NOMO-1 treated with dmso at 0.1 percent for 144 hours (cell line): Measurements from ENCODE around the gene MLLT6.
"Not testable (repeated sequence)": the region's sequence is repeated elsewhere in the genome, so short reads cannot be mapped to it uniquely, and the experiment has no call there.

ENCODE experiments used
- DNase-seq: peaks from one replicate; lab custom pipeline; 2025; ENCODE audit not compliant: unreplicated experiment; lab: John Stamatoyannopoulos, UW

Gene MLLT6

DNA sequence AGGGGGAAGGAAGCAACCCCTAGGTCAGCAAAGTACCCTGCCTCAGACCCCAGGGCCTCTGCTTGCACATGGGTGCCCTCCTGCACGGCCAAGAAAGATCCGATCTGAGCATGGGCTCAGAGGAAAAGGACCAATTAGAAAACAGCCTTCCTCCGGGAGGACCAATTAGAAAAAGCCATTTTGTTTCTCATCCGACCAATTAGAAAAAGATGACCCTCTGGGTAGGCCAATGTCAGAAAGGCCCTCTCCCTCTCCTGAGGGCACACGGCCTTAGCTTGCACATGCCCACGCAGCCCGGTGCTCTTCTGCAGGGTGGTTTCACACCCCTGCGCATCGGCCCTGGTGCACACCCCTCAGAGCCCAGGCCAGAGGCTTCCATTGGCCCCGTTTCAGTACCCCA is 20.0 kb downstream of the MLLT6 start:
- no peak for DNase-seq

DNA sequence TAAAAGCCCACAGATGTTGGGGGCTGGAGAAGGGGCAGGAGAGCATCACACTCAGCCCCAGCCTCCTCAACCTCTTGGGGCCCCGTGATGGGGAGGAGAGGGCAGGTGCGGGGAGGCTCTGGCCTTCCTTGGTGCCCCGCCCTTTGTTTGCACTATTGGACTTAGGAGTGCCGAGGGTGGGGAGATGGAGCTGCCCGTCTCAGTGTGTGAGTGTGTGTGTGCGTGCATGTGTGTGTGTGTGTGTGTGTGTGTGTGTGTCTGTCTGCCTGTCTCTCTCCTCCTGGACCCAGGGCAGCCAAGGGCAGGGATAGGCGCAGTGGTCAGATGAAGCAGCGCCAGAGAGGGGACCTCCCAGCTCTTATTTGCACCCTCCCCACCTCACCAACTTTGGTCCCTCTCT is 21.1 kb downstream of the MLLT6 start:
- DNase-seq: not testable (repeated sequence)

DNA sequence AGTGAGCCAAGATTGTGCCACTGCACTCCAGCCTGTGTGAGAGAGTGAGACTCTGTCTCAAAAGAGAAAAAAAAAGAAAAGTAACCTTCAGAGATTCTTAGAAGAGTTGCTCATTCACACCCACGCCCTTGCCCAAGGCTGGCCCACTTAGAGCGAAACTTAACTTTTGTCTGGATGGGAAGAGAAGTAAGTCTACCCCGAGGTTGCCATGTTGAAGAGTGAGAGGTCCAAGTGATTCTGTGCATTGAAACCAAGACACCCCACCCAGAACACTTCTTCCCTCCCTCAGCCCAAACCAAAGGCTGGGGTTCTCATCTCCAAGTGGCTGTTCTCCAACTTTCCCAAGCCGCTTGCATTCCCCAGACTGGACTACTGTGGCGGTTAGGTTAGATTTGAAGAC is 22.7 kb downstream of the MLLT6 start:
- DNase-seq: no peak

DNA sequence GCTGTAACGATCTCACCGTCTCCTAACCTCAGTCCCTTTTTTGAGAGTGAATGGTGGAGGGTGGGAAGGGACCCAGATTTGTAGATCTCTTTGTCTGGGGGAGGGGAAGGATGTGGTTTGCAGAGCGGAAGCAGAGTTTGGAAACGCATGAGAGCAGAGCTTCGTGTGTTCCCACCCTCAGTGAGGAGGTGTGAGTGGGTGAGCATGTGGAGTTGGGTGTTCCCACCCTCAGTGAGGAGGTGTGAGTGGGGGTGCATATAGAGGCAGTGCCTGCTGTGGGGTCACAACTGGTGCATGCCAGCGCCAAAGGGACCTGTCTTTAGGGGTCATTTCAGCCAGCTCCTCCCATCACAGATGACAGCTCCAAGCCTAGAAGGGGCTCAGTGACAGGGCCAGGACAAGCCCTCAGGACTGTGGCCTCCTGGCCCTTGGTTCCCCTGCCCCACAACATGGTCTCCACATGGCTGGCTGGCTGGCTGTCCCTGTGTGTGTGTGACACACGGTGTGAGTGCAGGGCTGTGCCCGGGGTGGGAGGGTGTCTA is 23.3 kb downstream of the MLLT6 start:
- peak; percentile 55 for DNase-seq

- no peak for DNase-seq
These were observed 24.4 kb downstream of the MLLT6 start for GRCh38 chr17:38729368-38729885.

- peak; percentile 84 for DNase-seq
These were observed 24.9 kb downstream of the MLLT6 start, which contains the start of gene CISD3 for GRCh38 chr17:38729886-38730525. Gene CISD3, plus strand, starts transcription at chr17:38730341. Its CDS starts 18 bp downstream, at chr17:38730359.

- DNase-seq: no peak
These were observed 25.7 kb downstream of the MLLT6 start for GRCh38 chr17:38730526-38731379.

- DNase-seq: no peak
These were observed 26.6 kb downstream of the MLLT6 start for GRCh38 chr17:38731526-38732294.

DNA sequence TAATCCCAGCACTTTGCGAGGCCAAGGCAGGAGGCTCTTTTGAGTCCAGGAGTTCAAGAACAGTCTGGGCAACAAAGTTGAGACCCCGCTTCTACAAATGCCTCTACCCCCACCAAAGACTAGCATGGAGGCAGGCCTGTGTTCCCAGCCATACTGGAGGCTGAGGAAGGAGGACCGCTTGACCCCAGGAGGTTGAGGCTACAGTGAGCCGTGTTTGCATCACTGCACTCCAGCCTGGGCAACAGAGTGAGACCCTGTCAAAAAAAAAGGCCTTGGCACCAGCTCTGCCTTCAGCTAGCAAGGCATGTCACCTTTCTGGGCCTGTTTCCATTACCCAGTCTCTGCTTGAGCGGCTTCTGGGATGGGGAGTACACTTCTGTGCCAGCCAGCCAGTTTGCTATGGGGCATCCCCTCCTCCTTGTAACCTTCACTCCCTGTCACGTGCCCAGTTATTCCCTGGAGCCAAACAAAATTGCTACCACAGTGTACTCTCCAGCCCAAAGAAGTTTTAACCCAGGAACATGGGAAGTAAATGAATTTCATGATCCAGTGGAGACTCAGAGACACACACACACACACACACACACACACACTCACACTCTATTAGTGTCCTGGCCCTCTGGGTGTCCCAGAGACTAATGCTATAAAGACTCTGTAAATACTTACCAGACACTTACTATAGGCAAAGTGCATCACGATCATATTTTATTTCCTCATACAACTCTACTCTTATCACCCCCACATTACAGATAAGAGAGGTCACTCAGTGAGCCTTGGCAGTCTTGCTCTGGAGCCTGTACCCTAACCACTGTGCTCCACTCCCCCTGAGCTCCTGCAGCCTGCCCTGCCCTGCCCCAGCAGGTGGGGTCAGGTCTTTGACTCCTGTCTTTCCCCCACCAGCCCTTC is 27.6 kb downstream of the MLLT6 start:
- no peak for DNase-seq

- DNase-seq: no peak
These were observed 28.4 kb downstream of the MLLT6 start for GRCh38 chr17:38733282-38733981.

DNA sequence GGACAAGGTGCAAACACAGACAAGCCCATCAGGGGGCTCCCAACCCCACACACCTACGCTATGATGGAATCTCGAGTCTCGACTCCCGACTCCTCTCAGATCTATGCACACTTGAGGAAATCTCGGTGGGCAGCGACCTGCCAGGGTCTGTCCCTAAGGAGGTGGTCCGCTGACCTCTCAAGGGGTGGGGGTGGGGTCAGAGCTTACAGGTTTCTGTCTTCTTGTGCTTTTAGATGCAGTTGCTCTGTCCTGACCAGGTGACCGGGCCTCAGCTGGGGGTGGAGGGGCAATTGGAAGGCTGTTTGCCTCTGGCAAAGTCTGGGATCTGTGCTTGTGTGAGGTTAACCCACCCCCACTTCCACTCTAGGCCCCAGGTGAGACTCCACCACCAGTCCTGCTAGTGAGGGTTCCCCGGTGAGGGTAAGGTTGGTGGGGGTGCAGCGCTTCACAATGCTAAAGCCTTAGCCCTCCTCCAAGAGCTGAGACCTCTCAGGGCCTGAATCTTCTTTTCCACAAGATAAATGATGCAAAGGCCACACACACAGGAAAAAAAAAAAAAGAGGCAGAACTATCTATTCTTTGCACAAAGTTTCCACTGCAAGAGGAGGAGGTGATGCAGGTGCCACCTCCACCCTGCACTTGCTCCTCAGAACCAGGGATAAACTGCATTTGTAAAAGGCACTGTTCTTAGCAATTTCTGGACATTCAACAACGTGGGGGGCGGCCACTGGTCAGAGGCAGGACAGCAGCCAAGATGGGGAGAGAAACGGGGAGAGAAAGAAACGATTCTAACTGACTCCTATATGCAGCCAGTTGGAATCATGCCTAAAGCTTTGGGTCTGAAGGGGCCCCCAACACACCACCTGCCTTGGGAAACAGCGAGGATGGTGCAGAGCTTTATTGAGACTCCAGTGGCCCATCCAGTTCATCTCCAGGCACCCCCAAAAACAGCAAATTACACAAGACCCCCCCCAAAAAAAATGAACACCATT is 29.2 kb downstream of the MLLT6 start:
- no peak for DNase-seq

GRCh38 chr17:38735161-38735997 is 30.3 kb downstream of the MLLT6 start:
- DNase-seq: no peak

DNA sequence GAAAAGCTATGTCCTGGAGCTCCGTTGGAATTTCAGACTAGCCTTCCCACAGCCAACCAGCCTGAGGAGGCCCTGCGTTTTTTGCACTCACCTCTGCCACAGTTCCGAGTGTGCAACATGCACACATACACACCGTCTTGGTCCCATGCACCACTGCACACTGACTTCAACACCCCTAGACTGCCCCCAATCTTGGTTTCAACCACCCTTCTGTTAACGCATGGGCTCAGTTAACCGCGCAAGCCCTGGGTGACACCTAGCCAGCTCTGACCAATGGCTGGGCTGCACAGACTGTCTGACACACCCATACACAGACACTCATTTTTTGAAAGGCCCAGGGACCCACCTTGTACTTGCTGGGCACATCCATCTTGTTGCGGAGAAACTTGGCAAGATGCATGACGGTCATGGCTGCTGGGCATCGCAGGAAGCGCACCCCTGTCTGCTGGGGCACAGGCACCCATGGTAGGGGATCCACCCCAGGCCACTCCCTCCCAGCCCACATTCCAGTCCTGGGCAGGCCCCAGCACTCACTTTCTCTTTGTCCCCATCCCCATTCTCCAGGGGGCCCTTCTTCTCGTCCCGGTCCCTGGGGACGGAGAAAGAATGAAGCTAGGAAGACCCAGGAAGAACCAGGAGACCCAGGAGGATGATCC is 33.1 kb downstream of the MLLT6 start:
- DNase-seq: no peak

DNA sequence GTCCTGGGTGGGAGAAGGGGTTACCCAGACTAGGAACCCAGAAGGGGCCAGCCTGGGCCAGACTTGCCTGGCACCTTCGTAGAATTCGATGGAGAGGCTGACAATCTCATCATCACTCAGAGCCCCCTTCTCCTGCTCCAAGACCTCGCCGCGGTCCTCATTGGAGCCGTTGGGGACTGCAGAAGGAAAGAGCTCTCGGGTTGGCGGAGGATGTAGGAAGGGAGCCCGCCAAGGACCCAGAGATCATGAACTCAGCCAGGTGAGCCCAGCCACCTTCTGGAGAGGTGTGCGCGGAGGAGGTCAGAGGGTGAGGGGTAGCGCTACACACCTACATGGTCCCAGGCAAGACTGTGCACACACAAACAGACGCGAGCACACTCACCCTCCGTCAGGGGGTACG is 33.6 kb downstream of the MLLT6 start:
- no peak for DNase-seq

- no peak for DNase-seq
These were observed 34.2 kb downstream of the MLLT6 start for GRCh38 chr17:38739305-38739704.

DNA sequence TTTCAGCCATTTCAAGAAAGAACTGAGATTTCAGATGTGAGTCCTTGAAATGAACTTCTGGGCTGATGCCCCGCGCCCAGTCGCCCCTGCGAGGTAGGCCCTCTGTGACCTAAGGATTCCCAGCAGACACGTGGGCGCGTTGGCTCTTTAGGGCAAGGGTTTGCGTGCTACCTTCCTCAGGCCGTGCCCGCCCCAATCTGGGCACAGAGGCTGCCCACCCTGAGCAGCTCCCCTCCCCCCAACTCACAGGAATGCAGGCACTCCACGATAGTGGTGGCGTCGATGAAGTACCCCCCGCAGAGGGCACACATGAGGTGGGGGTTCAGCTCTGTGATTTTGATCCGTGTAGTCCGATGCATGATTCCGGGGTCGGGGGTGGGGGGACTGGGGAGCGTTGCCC is 35.0 kb downstream of the MLLT6 start:
- no peak for DNase-seq

DNA sequence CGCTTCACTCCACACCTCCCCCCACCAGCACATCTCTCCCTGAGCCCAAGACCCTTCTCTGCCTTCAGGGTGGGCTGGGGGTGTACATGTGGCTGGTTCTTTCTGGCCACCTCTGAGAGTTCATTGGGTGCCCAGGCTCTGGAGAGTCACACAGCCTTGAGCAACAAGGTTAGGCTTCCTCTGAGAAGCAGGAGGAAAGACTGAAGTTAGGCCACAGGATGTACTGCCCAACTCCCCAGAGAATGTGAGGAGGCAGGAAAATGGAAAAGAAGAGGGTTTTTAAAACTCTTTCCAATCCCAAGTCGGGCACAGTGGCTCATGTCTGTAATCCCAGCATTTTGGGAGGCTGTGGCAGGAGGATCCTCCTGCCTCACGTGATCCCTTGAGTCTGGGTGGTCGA is 35.7 kb downstream of the MLLT6 start:
- DNase-seq: no peak
